PFSK-1 (cell line): ENCODE data around the gene TGFB1I1.

Experiments
- FOXP2 ChIP-seq: optimal IDR thresholded peaks from 2 replicates; pipeline ENCODE3; 2011; ENCODE audit warnings: borderline replicate concordance, control low read depth, inconsistent platforms; ENCODE audit not compliant: insufficient read depth; ENCODE audit errors: extremely low read length, extremely low read depth
- POLR2AphosphoS5 ChIP-seq: IDR thresholded peaks from 2 replicates; pipeline ENCODE4 v1.6.1; 2012; ENCODE audit warnings: low read depth, mild to moderate bottlenecking, control low read depth, low read length, moderate library complexity
- SIN3A ChIP-seq: IDR thresholded peaks from 2 replicates; pipeline ENCODE4 v1.6.1; 2012; ENCODE audit warnings: mild to moderate bottlenecking, low read length, moderate library complexity, borderline replicate concordance; ENCODE audit not compliant: insufficient read depth
- TAF1 ChIP-seq: IDR thresholded peaks from 2 replicates; pipeline ENCODE4 v1.6.1; 2012; ENCODE audit warnings: low read length, control low read depth, borderline replicate concordance; ENCODE audit not compliant: insufficient read depth
- TF ChIP-seq, protein P1 (sequence below), 2 experiments: IDR thresholded peaks; 2 replicates each; pipeline versions ENCODE4 v1.6.1 to v1.8.0; 2011 to 2012; ENCODE audit warnings: low read depth in 2 of 2, low read length in 2 of 2, control low read depth in 1 of 2, inconsistent platforms in 1 of 2, mild to moderate bottlenecking in 1 of 2, moderate library complexity in 1 of 2; ENCODE audit not compliant: insufficient read depth in 1 of 2

DNA sequence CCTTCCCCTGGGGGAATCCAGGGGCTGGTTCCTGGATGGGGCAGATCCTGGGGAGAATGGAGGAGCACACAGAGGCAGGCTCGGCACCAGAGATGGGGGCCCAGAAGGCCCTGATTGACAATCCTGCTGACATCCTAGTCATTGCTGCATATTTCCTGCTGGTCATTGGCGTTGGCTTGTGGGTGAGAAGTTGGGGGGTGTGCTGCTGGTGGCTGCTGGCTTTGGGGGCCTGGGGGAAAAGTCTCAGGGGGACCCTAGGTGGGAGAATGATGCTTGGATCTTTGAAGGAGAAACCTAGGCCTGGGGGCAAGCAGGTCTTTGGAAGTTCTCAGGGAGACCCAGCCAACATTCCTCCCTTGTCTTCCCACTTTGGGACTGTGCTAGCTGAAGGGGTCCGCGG, 11.1 kb downstream of the TGFB1I1 start, which contains the start of gene SLC5A2:
- TF ChIP-seq TAF1: no peak
- no peak for TF ChIP-seq SIN3A
- no peak for TF ChIP-seq POLR2AphosphoS5
- TF ChIP-seq, protein P1, sequence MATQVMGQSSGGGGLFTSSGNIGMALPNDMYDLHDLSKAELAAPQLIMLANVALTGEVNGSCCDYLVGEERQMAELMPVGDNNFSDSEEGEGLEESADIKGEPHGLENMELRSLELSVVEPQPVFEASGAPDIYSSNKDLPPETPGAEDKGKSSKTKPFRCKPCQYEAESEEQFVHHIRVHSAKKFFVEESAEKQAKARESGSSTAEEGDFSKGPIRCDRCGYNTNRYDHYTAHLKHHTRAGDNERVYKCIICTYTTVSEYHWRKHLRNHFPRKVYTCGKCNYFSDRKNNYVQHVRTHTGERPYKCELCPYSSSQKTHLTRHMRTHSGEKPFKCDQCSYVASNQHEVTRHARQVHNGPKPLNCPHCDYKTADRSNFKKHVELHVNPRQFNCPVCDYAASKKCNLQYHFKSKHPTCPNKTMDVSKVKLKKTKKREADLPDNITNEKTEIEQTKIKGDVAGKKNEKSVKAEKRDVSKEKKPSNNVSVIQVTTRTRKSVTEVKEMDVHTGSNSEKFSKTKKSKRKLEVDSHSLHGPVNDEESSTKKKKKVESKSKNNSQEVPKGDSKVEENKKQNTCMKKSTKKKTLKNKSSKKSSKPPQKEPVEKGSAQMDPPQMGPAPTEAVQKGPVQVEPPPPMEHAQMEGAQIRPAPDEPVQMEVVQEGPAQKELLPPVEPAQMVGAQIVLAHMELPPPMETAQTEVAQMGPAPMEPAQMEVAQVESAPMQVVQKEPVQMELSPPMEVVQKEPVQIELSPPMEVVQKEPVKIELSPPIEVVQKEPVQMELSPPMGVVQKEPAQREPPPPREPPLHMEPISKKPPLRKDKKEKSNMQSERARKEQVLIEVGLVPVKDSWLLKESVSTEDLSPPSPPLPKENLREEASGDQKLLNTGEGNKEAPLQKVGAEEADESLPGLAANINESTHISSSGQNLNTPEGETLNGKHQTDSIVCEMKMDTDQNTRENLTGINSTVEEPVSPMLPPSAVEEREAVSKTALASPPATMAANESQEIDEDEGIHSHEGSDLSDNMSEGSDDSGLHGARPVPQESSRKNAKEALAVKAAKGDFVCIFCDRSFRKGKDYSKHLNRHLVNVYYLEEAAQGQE (IDR thresholded peaks at IDR 0.05; ENCODE audit: insufficient read depth in 1 of 2, low read depth in 2 of 2, low read length in 2 of 2): no peak
- no peak for TF ChIP-seq FOXP2
